CD14-positive monocyte (primary cell): ENCODE measurements around the gene RAB11FIP4. TPM values are rescaled to one million over a fixed set of nuclear protein-coding genes. Genes with fewer than 3 reads are reported as not detected.
A peak's percentile ranks its signal among the peaks of the same experiment; 100 is the strongest.

Experiments
- DNase-seq, 3 donors: peaks; one replicate each; pipeline ENCODE4 v3.0.0-alpha.2; 2011 to 2022
- H2AFZ ChIP-seq: 2 replicates; pipeline ENCODE4 v1.6.0; 2012; ENCODE audit warnings: mild to moderate bottlenecking, low read depth, low read length, inconsistent platforms; ENCODE audit not compliant: insufficient read depth, poor library complexity, severe bottlenecking
- H3K27ac ChIP-seq, 2 donors: 1 replicate in 1 of 2; 2 replicates in 1 of 2; pipeline ENCODE4 v1.5.1; 2012 to 2013; ENCODE audit warnings: low read length in 2 of 2, control low read depth in 1 of 2, inconsistent platforms in 1 of 2, low read depth in 1 of 2, mild to moderate bottlenecking in 1 of 2
- H3K27me3 ChIP-seq, 2 donors: one replicate each; pipeline versions ENCODE4 v1.6.0 to v1.6.1; 2011 to 2013; ENCODE audit warnings: low read length in 2 of 2; ENCODE audit not compliant: control insufficient read depth in 2 of 2, insufficient read depth in 2 of 2
- H3K36me3 ChIP-seq, 2 donors: replicated peaks in 1 of 2; 1 replicate in 1 of 2; 2 replicates in 1 of 2; pipeline versions ENCODE4 v1.5.1 to v1.6.1; 2012 to 2013; ENCODE audit warnings: low read length in 2 of 2, control low read depth in 1 of 2, inconsistent platforms in 1 of 2, mild to moderate bottlenecking in 1 of 2; ENCODE audit not compliant: insufficient read depth in 2 of 2, control insufficient read depth in 1 of 2
- H3K4me1 ChIP-seq, 2 donors: 1 replicate in 1 of 2; 2 replicates in 1 of 2; pipeline versions ENCODE4 v1.5.1 to v1.6.1; 2012 to 2013; ENCODE audit warnings: low read length in 2 of 2, control low read depth in 1 of 2, inconsistent platforms in 1 of 2, mild to moderate bottlenecking in 1 of 2, moderate library complexity in 1 of 2; ENCODE audit not compliant: insufficient read depth in 2 of 2, control insufficient read depth in 1 of 2
- H3K4me2 ChIP-seq: replicated peaks from 2 replicates; pipeline ENCODE3; 2012; ENCODE audit warnings: low read length, moderate library complexity, mild to moderate bottlenecking; ENCODE audit not compliant: poor library complexity, severe bottlenecking; ENCODE audit errors: extremely low read depth
- H3K4me3 ChIP-seq, 3 experiments: fragments of 200-600 bp in 1 of 3; sonication (generic) in 1 of 3; replicated peaks in 1 of 3; 1 replicate in 2 of 3; 2 replicates in 1 of 3; pipeline ENCODE4 v1.5.1; 2011 to 2013; ENCODE audit warnings: low read length in 3 of 3, mild to moderate bottlenecking in 3 of 3, control low read depth in 2 of 3, low read depth in 2 of 3, inconsistent platforms in 1 of 3, moderate library complexity in 1 of 3
- H3K79me2 ChIP-seq: 2 replicates; pipeline ENCODE4 v1.6.0; 2012; ENCODE audit warnings: mild to moderate bottlenecking, control low read depth, inconsistent platforms, low read length, moderate library complexity; ENCODE audit not compliant: insufficient read depth
- H3K9ac ChIP-seq: 2 replicates; pipeline ENCODE4 v1.6.0; 2017; ENCODE audit warnings: low read length, mild to moderate bottlenecking; ENCODE audit not compliant: insufficient read depth, poor library complexity, severe bottlenecking
- H3K9me3 ChIP-seq, 2 donors: replicated peaks in 1 of 2; 1 replicate in 1 of 2; 2 replicates in 1 of 2; pipeline versions ENCODE4 v1.5.1 to v1.6.1; 2012 to 2013; ENCODE audit warnings: low read length in 2 of 2, control low read depth in 1 of 2; ENCODE audit not compliant: control insufficient read depth in 1 of 2, insufficient read depth in 1 of 2
- H4K20me1 ChIP-seq: 2 replicates; pipeline ENCODE4 v1.6.0; 2012; ENCODE audit warnings: mild to moderate bottlenecking, low read length, control low read depth, moderate library complexity; ENCODE audit not compliant: insufficient read depth
- H3K27ac Mint-ChIP-seq, 7 donors: one replicate each; pipeline ENCODE4 v1.8.0; 2020; ENCODE audit warnings: mild to moderate bottlenecking in 7 of 7, mixed read lengths in 7 of 7, moderate library complexity in 6 of 7, inconsistent platforms in 2 of 7
- H3K27me3 Mint-ChIP-seq, 3 donors: one replicate each; pipeline ENCODE4 v1.8.0; 2021 to 2022; ENCODE audit warnings: low read depth in 3 of 3, mild to moderate bottlenecking in 3 of 3, mixed read lengths in 3 of 3, moderate library complexity in 3 of 3, inconsistent platforms in 1 of 3
- H3K36me3 Mint-ChIP-seq, 2 donors: one replicate each; pipeline ENCODE4 v1.8.0; 2020; ENCODE audit warnings: mixed read lengths in 2 of 2, inconsistent platforms in 1 of 2, mild to moderate bottlenecking in 1 of 2
- H3K4me1 Mint-ChIP-seq: one replicate; pipeline ENCODE4 v1.8.0; 2020; ENCODE audit warnings: mild to moderate bottlenecking, mixed read lengths
- H3K4me3 Mint-ChIP-seq, 2 donors: one replicate each; pipeline ENCODE4 v1.8.0; 2020; ENCODE audit warnings: mild to moderate bottlenecking in 2 of 2, mixed read lengths in 2 of 2, moderate library complexity in 1 of 2
- H3K9me3 Mint-ChIP-seq, 7 donors: one replicate each; pipeline ENCODE4 v1.8.0; 2020 to 2022; ENCODE audit warnings: mixed read lengths in 7 of 7, mild to moderate bottlenecking in 6 of 7, moderate library complexity in 6 of 7, inconsistent platforms in 2 of 7
- CTCF ChIP-seq: fragments of 200-600 bp; IDR thresholded peaks from one replicate; pipeline ENCODE4 v1.8.0; 2022; ENCODE audit warnings: antibody characterized with exemption, mild to moderate bottlenecking
- WGBS: methylation state at CpG from one replicate; pipeline ENCODE4 v1.1.5; 2013; ENCODE audit warnings: missing lambda C conversion rate; ENCODE audit not compliant: insufficient coverage; 5-methylcytosine and 5-hydroxymethylcytosine counted together
- intact Hi-C, 2 donors: fragments of 100-400 bp; cut with micrococcal nuclease; formaldehyde crosslinking; loops; one replicate each; pipeline versions ENCODE4 v1.15.0 to v1.15.1; 2023
- polyA plus RNA-seq, 3 donors: library from polyadenylated mRNA; depleted of rRNA in 1 of 3; unstranded in 2 of 3; stranded (reverse) in 1 of 3; fragments of 300-500 nt in 2 of 3; fragments of >200 nt in 1 of 3; fragmentation: Illumina TruSeq in 2 of 3; gene quantifications; 1 replicate in 2 of 3; 2 replicates in 1 of 3; pipeline ENCODE4 v1.2.3, GENCODE V29; 2012 to 2021

RAB11FIP4 gene
- polyA plus RNA-seq, 3 donors: 10.4 to 21.9 (median 16.2) TPM

GRCh38 chr17:31452101-31452500, 60.6 kb downstream of the RAB11FIP4 start:
- Mint-ChIP-seq H3K36me3 (peaks cover 0 to 2% of the 10 kb centered on the region in 2 donors), H3K4me1 (peaks cover 51% of the 10 kb centered on the region), H3K27ac (peak overlapping the region; percentile 88 to 96 (median 92)), H3K27me3 (peaks cover 0 to 3% (median 0%) of the 10 kb centered on the region in 3 donors), H3K9me3 (peaks cover 0 to 2% (median 0%) of the 10 kb centered on the region in 7 donors), H3K4me3 (no peak overlapping the region)
- intact Hi-C loops: no loop called here
- Histone ChIP-seq H3K4me3 (peak overlapping the region in 1 of 3 experiments; percentile 25), H3K4me2 (peak overlapping the region; percentile 45), H3K9ac (no peak overlapping the region), H2AFZ (no peak overlapping the region), H4K20me1 (no peaks in the 10 kb centered on the region), H3K9me3 (no peaks in the 10 kb centered on the region), H3K4me1 (peaks cover 42 to 52% of the 10 kb centered on the region in 2 donors), H3K27me3 (no peaks in the 10 kb centered on the region), H3K79me2 (no peaks in the 10 kb centered on the region), H3K36me3 (no peaks in the 10 kb centered on the region), H3K27ac (peak overlapping the region; percentile 57 to 65)
- WGBS: 87% methylated on average over 1 of the region's 4 CpGs
- no peak for DNase-seq
- TF ChIP-seq CTCF: no peak

GRCh38 chr17:31452561-31453110, 61.2 kb downstream of the RAB11FIP4 start:
- Mint-ChIP-seq H3K36me3 (peaks cover 0 to 2% of the 10 kb centered on the region in 2 donors), H3K4me3 (no peak overlapping the region), H3K27ac (peak overlapping the region in 6 of 7 donors; percentile 88 to 94 (median 92)), H3K9me3 (peaks cover 0 to under 1% (median 0%) of the 10 kb centered on the region in 7 donors), H3K4me1 (peaks cover 52% of the 10 kb centered on the region), H3K27me3 (peaks cover 0 to 2% (median 0%) of the 10 kb centered on the region in 3 donors)
- DNase-seq: no peak
- H3K4me3 ChIP-seq: peak overlapping the region in 1 of 3 experiments; percentile 25
- H3K4me1 ChIP-seq: peaks cover 45 to 57% of the 10 kb centered on the region in 2 donors
- no peaks in the 10 kb centered on the region for H4K20me1 ChIP-seq
- 91% methylated on average over 5 of the region's 10 CpGs for WGBS
- no peaks in the 10 kb centered on the region for H3K79me2 ChIP-seq
- no peaks in the 10 kb centered on the region for H3K9me3 ChIP-seq
- H3K27me3 ChIP-seq: no peaks in the 10 kb centered on the region
- H3K9ac ChIP-seq: no peak overlapping the region
- H3K27ac ChIP-seq: peak overlapping the region; percentile 57 to 65
- no peak overlapping the region for H2AFZ ChIP-seq
- H3K4me2 ChIP-seq: no peak overlapping the region
- intact Hi-C loops: no loop called here
- H3K36me3 ChIP-seq: no peaks in the 10 kb centered on the region
- no peak for TF ChIP-seq CTCF
